ENCODE data around the gene MCTP1. TPM values are rescaled to one million over a fixed set of nuclear protein-coding genes. Genes with fewer than 3 reads are reported as not detected.

MCTP1 gene
- total RNA-seq, 2 experiments from 2014 or later = not detected

GRCh38 chr5:95222836-95223235, 62.1 kb downstream of the MCTP1 start:
- no peak for DNase-seq (ENCODE audit: low spot score)
- Histone ChIP-seq H4K20me1 (ENCODE audit: insufficient read depth, low read length) (no peaks in the 10 kb centered on the region), H3K4me2 (ENCODE audit: low read length) (no peak overlapping the region), H3K27ac (ENCODE audit: low read depth, low read length, poor library complexity, severe bottlenecking) (no peak overlapping the region), H3K9me3 (ENCODE audit: low read length) (no peaks in the 10 kb centered on the region), H3K9me2 (ENCODE audit: insufficient read depth, low read length) (no peaks in the 10 kb centered on the region), H3K4me1 (ENCODE audit: insufficient read depth, low read length, poor library complexity, severe bottlenecking) (no peaks in the 10 kb centered on the region), H3K4me3 (ENCODE audit: low read depth, low read length, poor library complexity, severe bottlenecking) (no peak overlapping the region), H3K36me3 (ENCODE audit: insufficient read depth, low read length) (no peaks in the 10 kb centered on the region), H2AFZ (ENCODE audit: low read length) (no peak overlapping the region), H3K79me2 (ENCODE audit: insufficient read depth, low read depth, low read length) (no peaks in the 10 kb centered on the region)
- intact Hi-C loops (cut with micrococcal nuclease; ENCODE audit: unreplicated experiment) = no loop called here
- no peak for TF ChIP-seq CTCF (conservative IDR thresholded peaks at IDR 0.05; ENCODE audit: low read length)
- TF ChIP-seq EZH2phosphoT487 (IDR thresholded peaks at IDR 0.05; ENCODE audit: borderline replicate concordance, low read depth, low read length) = no peak
- CTCF ChIA-PET (ENCODE audit: unreplicated experiment) = no interaction called here
- POLR2A ChIA-PET = no interaction called here
- no TSS peak for BruUV-seq (replicated peaks)

- Histone ChIP-seq H3K27ac (ENCODE audit: low read depth, low read length, poor library complexity, severe bottlenecking) (no peak overlapping the region), H3K4me3 (ENCODE audit: low read depth, low read length, poor library complexity, severe bottlenecking) (no peak overlapping the region), H3K79me2 (ENCODE audit: insufficient read depth, low read depth, low read length) (no peaks in the 10 kb centered on the region), H2AFZ (ENCODE audit: low read length) (no peak overlapping the region), H3K9me3 (ENCODE audit: low read length) (no peaks in the 10 kb centered on the region), H4K20me1 (ENCODE audit: insufficient read depth, low read length) (no peaks in the 10 kb centered on the region), H3K36me3 (ENCODE audit: insufficient read depth, low read length) (no peaks in the 10 kb centered on the region), H3K4me1 (ENCODE audit: insufficient read depth, low read length, poor library complexity, severe bottlenecking) (no peaks in the 10 kb centered on the region), H3K9me2 (ENCODE audit: insufficient read depth, low read length) (no peaks in the 10 kb centered on the region), H3K4me2 (ENCODE audit: low read length) (no peak overlapping the region)
- CTCF ChIA-PET (ENCODE audit: unreplicated experiment) = no interaction called here
- DNase-seq (ENCODE audit: low spot score) = no peak
- no peak for TF ChIP-seq EZH2phosphoT487 (IDR thresholded peaks at IDR 0.05; ENCODE audit: borderline replicate concordance, low read depth, low read length)
- intact Hi-C loops (cut with micrococcal nuclease; ENCODE audit: unreplicated experiment) = no loop called here
- POLR2A ChIA-PET = interaction anchor here (0.6 kb wide), 1 partner anchor 11 kb away, joined by 3 read pairs; no protein-coding TSS in a partner anchor
- no TSS peak for BruUV-seq (replicated peaks)
These were observed 63.7 kb downstream of the MCTP1 start for GRCh38 chr5:95221234-95221633.

- no peak for TF ChIP-seq CTCF (conservative IDR thresholded peaks at IDR 0.05; ENCODE audit: low read length)
- no peak for TF ChIP-seq EZH2phosphoT487 (IDR thresholded peaks at IDR 0.05; ENCODE audit: borderline replicate concordance, low read depth, low read length)
- Histone ChIP-seq H4K20me1 (ENCODE audit: insufficient read depth, low read length) (no peaks in the 10 kb centered on the region), H2AFZ (ENCODE audit: low read length) (no peak overlapping the region), H3K36me3 (ENCODE audit: insufficient read depth, low read length) (no peaks in the 10 kb centered on the region), H3K9me2 (ENCODE audit: insufficient read depth, low read length) (no peaks in the 10 kb centered on the region), H3K79me2 (ENCODE audit: insufficient read depth, low read depth, low read length) (no peaks in the 10 kb centered on the region), H3K4me3 (ENCODE audit: low read depth, low read length, poor library complexity, severe bottlenecking) (no peak overlapping the region), H3K4me1 (ENCODE audit: insufficient read depth, low read length, poor library complexity, severe bottlenecking) (no peaks in the 10 kb centered on the region), H3K4me2 (ENCODE audit: low read length) (no peak overlapping the region), H3K27ac (ENCODE audit: low read depth, low read length, poor library complexity, severe bottlenecking) (no peak overlapping the region), H3K9me3 (ENCODE audit: low read length) (no peaks in the 10 kb centered on the region)
- CTCF ChIA-PET (ENCODE audit: unreplicated experiment) = no interaction called here
- DNase-seq (ENCODE audit: low spot score) = no peak
- BruUV-seq (replicated peaks) = no TSS peak
- intact Hi-C loops (cut with micrococcal nuclease; ENCODE audit: unreplicated experiment) = no loop called here
- POLR2A ChIA-PET = no interaction called here
These were observed 64.5 kb downstream of the MCTP1 start for GRCh38 chr5:95220381-95220780.
